Caco-2 (cell line): ENCODE data around the gene IL16. TPM values are rescaled to one million over a fixed set of nuclear protein-coding genes. Genes with fewer than 3 reads are reported as not detected.

Experiments
- BruUV-seq: library from RNA; stranded (reverse); fragments of 400-500 nt; replicated peaks from 2 replicates; lab custom pipeline; 2021; lab: Mats Ljungman, UMichigan
- CTCF ChIA-PET: fragments of 300-600 bp; sonication (Branson Sonifier 250); formaldehyde crosslinking; loops from one replicate; lab custom pipeline; 2022; ENCODE audit warnings: antibody characterized with exemption; lab: Charles Lee
- POLR2A ChIA-PET: fragments of 300-600 bp; sonication (Branson Sonifier 250); formaldehyde crosslinking; loops from one replicate; lab custom pipeline; 2022; ENCODE audit warnings: antibody characterized with exemption; lab: Charles Lee
- DNase-seq, 2 experiments: peaks; one replicate each; pipeline versions ENCODE4 v3.0.0 to v3.0.0-alpha.2; 2020 to 2022
- H3K27me3 ChIP-seq: replicated peaks from 2 replicates; pipeline ENCODE4 v1.6.0; 2011; ENCODE audit warnings: low read length; ENCODE audit not compliant: control insufficient read depth, insufficient read depth
- H3K36me3 ChIP-seq: 2 replicates; pipeline ENCODE4 v1.5.1; 2011; ENCODE audit warnings: low read length; ENCODE audit not compliant: control insufficient read depth, insufficient read depth
- H3K4me1 ChIP-seq: fragments of 250-450 bp; sonication (Bioruptor Pico); 2 replicates; pipeline ENCODE4 v1.5.1; 2020; ENCODE audit warnings: mild to moderate bottlenecking
- H3K4me3 ChIP-seq: 2 replicates; pipeline ENCODE4 v1.5.1; 2011; ENCODE audit warnings: low read depth, mild to moderate bottlenecking, control low read depth, low read length
- H3K9me3 ChIP-seq: fragments of 250-450 bp; sonication (Bioruptor Pico); 2 replicates; pipeline ENCODE4 v1.5.1; 2020; ENCODE audit warnings: mild to moderate bottlenecking, moderate library complexity
- H3K27ac Mint-ChIP-seq: one replicate; pipeline ENCODE4 v1.8.0; 2022; ENCODE audit warnings: mixed read lengths; ENCODE audit not compliant: unreplicated experiment
- H3K27me3 Mint-ChIP-seq: one replicate; pipeline ENCODE4 v1.8.0; 2022; ENCODE audit warnings: mixed read lengths; ENCODE audit not compliant: insufficient read depth, unreplicated experiment
- H3K36me3 Mint-ChIP-seq: one replicate; pipeline ENCODE4 v1.8.0; 2022; ENCODE audit warnings: mild to moderate bottlenecking, mixed read lengths; ENCODE audit not compliant: insufficient read depth, unreplicated experiment
- H3K4me1 Mint-ChIP-seq: one replicate; pipeline ENCODE4 v1.8.0; 2022; ENCODE audit warnings: low read depth, mixed read lengths; ENCODE audit not compliant: unreplicated experiment
- H3K4me3 Mint-ChIP-seq: one replicate; pipeline ENCODE4 v1.8.0; 2022; ENCODE audit warnings: mild to moderate bottlenecking, moderate library complexity, mixed read lengths; ENCODE audit not compliant: unreplicated experiment
- H3K9me3 Mint-ChIP-seq: one replicate; pipeline ENCODE4 v1.8.0; 2022; ENCODE audit warnings: mixed read lengths; ENCODE audit not compliant: unreplicated experiment
- CTCF ChIP-seq, 2 experiments: fragments of 200-600 bp in 1 of 2; IDR thresholded peaks; 1 replicate in 1 of 2; 2 replicates in 1 of 2; pipeline versions ENCODE4 v1.5.1 to v1.8.0; 2011 to 2022; ENCODE audit warnings: antibody characterized with exemption in 1 of 2, control low read depth in 1 of 2, inconsistent platforms in 1 of 2, low read depth in 1 of 2, low read length in 1 of 2, mild to moderate bottlenecking in 1 of 2, moderate library complexity in 1 of 2; ENCODE audit not compliant: insufficient read depth in 1 of 2, severe bottlenecking in 1 of 2, unreplicated experiment in 1 of 2
- intact Hi-C: fragments of 100-400 bp; cut with micrococcal nuclease; formaldehyde crosslinking; loops from one replicate; pipeline ENCODE4 v1.10.0; 2022; ENCODE audit not compliant: unreplicated experiment
- total RNA-seq: library from RNA; stranded (reverse); gene quantifications from 2 replicates; pipeline ENCODE4 v1.2.3, GENCODE V29; 2022

Gene IL16
- total RNA-seq, 1 experiment from 2014 or later: not detected

GRCh38 chr15:81296673-81297072 lies 100.0 kb downstream of the IL16 start:
- no peaks in the 10 kb centered on the region for H3K36me3 Mint-ChIP-seq
- H3K4me3 ChIP-seq: no peak overlapping the region
- H3K27me3 Mint-ChIP-seq: peaks cover 11% of the 10 kb centered on the region
- H3K9me3 Mint-ChIP-seq: no peaks in the 10 kb centered on the region
- no peaks in the 10 kb centered on the region; the same call in none of the 2 replicates for H3K27me3 ChIP-seq
- no TSS peak for BruUV-seq
- intact Hi-C loops: no loop called here
- no peak overlapping the region for H3K4me3 Mint-ChIP-seq
- CTCF ChIA-PET: no interaction called here
- no peak for DNase-seq
- no peaks in the 10 kb centered on the region for H3K36me3 ChIP-seq
- POLR2A ChIA-PET: no interaction called here
- H3K4me1 ChIP-seq: no peaks in the 10 kb centered on the region
- TF ChIP-seq CTCF (IDR thresholded peaks at IDR 0.05; ENCODE audit: insufficient read depth in 1 of 2, low read depth in 1 of 2, low read length in 1 of 2, severe bottlenecking in 1 of 2, unreplicated experiment in 1 of 2): no peak
- no peaks in the 10 kb centered on the region for H3K9me3 ChIP-seq
- no peak overlapping the region for H3K27ac Mint-ChIP-seq
- no peaks in the 10 kb centered on the region for H3K4me1 Mint-ChIP-seq

- Mint-ChIP-seq H3K36me3 (no peaks in the 10 kb centered on the region), H3K4me1 (no peaks in the 10 kb centered on the region), H3K9me3 (no peaks in the 10 kb centered on the region), H3K27ac (no peak overlapping the region), H3K4me3 (no peak overlapping the region), H3K27me3 (peaks cover 14% of the 10 kb centered on the region)
- Histone ChIP-seq H3K4me1 (no peaks in the 10 kb centered on the region), H3K36me3 (no peaks in the 10 kb centered on the region), H3K9me3 (no peaks in the 10 kb centered on the region), H3K27me3 (no peaks in the 10 kb centered on the region; the same call in none of the 2 replicates), H3K4me3 (no peak overlapping the region)
- POLR2A ChIA-PET: no interaction called here
- no peak for DNase-seq
- intact Hi-C loops: no loop called here
- BruUV-seq: no TSS peak
- TF ChIP-seq CTCF (IDR thresholded peaks at IDR 0.05; ENCODE audit: insufficient read depth in 1 of 2, low read depth in 1 of 2, low read length in 1 of 2, severe bottlenecking in 1 of 2, unreplicated experiment in 1 of 2): no peak
- CTCF ChIA-PET: no interaction called here
Observed at GRCh38 chr15:81297147-81297572, 100.5 kb downstream of the IL16 start.

- Mint-ChIP-seq H3K9me3 (no peaks in the 10 kb centered on the region), H3K27ac (no peak overlapping the region), H3K4me1 (no peaks in the 10 kb centered on the region), H3K36me3 (no peaks in the 10 kb centered on the region), H3K27me3 (peaks cover 15% of the 10 kb centered on the region), H3K4me3 (no peak overlapping the region)
- H3K4me1 ChIP-seq: no peaks in the 10 kb centered on the region
- H3K9me3 ChIP-seq: no peaks in the 10 kb centered on the region
- no peak overlapping the region for H3K4me3 ChIP-seq
- no TSS peak for BruUV-seq
- no peak for DNase-seq
- POLR2A ChIA-PET: no interaction called here
- no peaks in the 10 kb centered on the region for H3K36me3 ChIP-seq
- TF ChIP-seq CTCF (IDR thresholded peaks at IDR 0.05; ENCODE audit: insufficient read depth in 1 of 2, low read depth in 1 of 2, low read length in 1 of 2, severe bottlenecking in 1 of 2, unreplicated experiment in 1 of 2): no peak
- intact Hi-C loops: no loop called here
- H3K27me3 ChIP-seq: no peaks in the 10 kb centered on the region; the same call in none of the 2 replicates
- CTCF ChIA-PET: no interaction called here
Observed at GRCh38 chr15:81297603-81298575, 101.2 kb downstream of the IL16 start.
